Keratinocyte (primary cell): ENCODE data around the gene HAAO. TPM values are rescaled to one million over a fixed set of nuclear protein-coding genes. Genes with fewer than 3 reads are reported as not detected.

ENCODE experiments used
- DNase-seq: peaks from one replicate; pipeline ENCODE4 v3.0.0-alpha.2; 2011; ENCODE audit warnings: low read depth, missing footprints, low spot score
- FAIRE-seq: peaks from 2 replicates; lab custom pipeline; 2011; peaks lifted over from hg19 to GRCh38; lab: Jason Lieb, UNC
- H2AFZ ChIP-seq: 2 replicates; pipeline ENCODE4 v1.6.0; 2012; ENCODE audit warnings: low read length, control low read depth, inconsistent platforms; ENCODE audit not compliant: control insufficient read depth
- H3K27ac ChIP-seq: 2 replicates; pipeline ENCODE4 v1.5.1; 2011; ENCODE audit warnings: low read length; ENCODE audit not compliant: control insufficient read depth, insufficient read depth
- H3K27me3 ChIP-seq: 3 replicates; pipeline ENCODE4 v1.6.0; 2011; ENCODE audit warnings: low read length; ENCODE audit not compliant: control insufficient read depth, insufficient read depth; ENCODE audit errors: extremely low read depth
- H3K36me3 ChIP-seq, 2 experiments: 2 replicates in 1 of 2; 3 replicates in 1 of 2; pipeline ENCODE4 v1.5.1; 2011; ENCODE audit warnings: low read length in 2 of 2, mild to moderate bottlenecking in 1 of 2; ENCODE audit not compliant: control insufficient read depth in 2 of 2, insufficient read depth in 2 of 2; ENCODE audit errors: extremely low read depth in 1 of 2
- H3K4me1 ChIP-seq: 3 replicates; pipeline ENCODE4 v1.5.1; 2011; ENCODE audit warnings: low read length; ENCODE audit not compliant: control insufficient read depth, insufficient read depth; ENCODE audit errors: extremely low read depth
- H3K4me2 ChIP-seq: 3 replicates; pipeline ENCODE4 v1.6.0; 2011; ENCODE audit warnings: low read depth, low read length; ENCODE audit not compliant: control insufficient read depth, insufficient read depth; ENCODE audit errors: extremely low read depth
- H3K4me3 ChIP-seq, 3 experiments: fragments of 200-600 bp in 1 of 3; sonication (generic) in 1 of 3; 2 replicates in 2 of 3; 3 replicates in 1 of 3; pipeline ENCODE4 v1.5.1; 2011 to 2016; ENCODE audit warnings: low read length in 3 of 3, mild to moderate bottlenecking in 3 of 3, control low read depth in 2 of 3, inconsistent platforms in 1 of 3, low read depth in 1 of 3, mixed read lengths in 1 of 3, mixed run types in 1 of 3, moderate library complexity in 1 of 3; ENCODE audit not compliant: control insufficient read depth in 2 of 3, insufficient read depth in 2 of 3; ENCODE audit errors: extremely low read depth in 1 of 3
- H3K79me2 ChIP-seq: 2 replicates; pipeline ENCODE4 v1.6.0; 2012; ENCODE audit warnings: low read length; ENCODE audit not compliant: control insufficient read depth, insufficient read depth
- H3K9ac ChIP-seq: 3 replicates; pipeline ENCODE4 v1.6.0; 2011; ENCODE audit warnings: low read length; ENCODE audit not compliant: control insufficient read depth, insufficient read depth; ENCODE audit errors: extremely low read depth
- H3K9me1 ChIP-seq: 3 replicates; pipeline ENCODE4 v1.6.0; 2011; ENCODE audit warnings: low read length; ENCODE audit not compliant: control insufficient read depth, insufficient read depth; ENCODE audit errors: extremely low read depth
- H3K9me3 ChIP-seq: 2 replicates; pipeline ENCODE4 v1.5.1; 2012; ENCODE audit warnings: low read depth, low read length; ENCODE audit not compliant: control insufficient read depth
- H4K20me1 ChIP-seq: 3 replicates; pipeline ENCODE4 v1.6.0; 2011; ENCODE audit warnings: low read length; ENCODE audit not compliant: control insufficient read depth, insufficient read depth; ENCODE audit errors: extremely low read depth
- EZH2 ChIP-seq: IDR thresholded peaks from one replicate; pipeline ENCODE4 v1.6.1; 2012; ENCODE audit warnings: inconsistent platforms, mild to moderate bottlenecking, low read length, moderate library complexity
- dilution Hi-C: fragments of 300-500 bp; cut with MboI; formaldehyde crosslinking; loops from one replicate; pipeline ENCODE4 v1.7.0; 2020; ENCODE audit warnings: low sequenced_read_pairs; ENCODE audit not compliant: extremely low pct_ligation_motif_present
- polyA plus RNA-seq, 5 experiments: library from polyadenylated mRNA; depleted of rRNA in 3 of 5; stranded (reverse) in 3 of 5; stranded (forward) in 1 of 5; unstranded in 1 of 5; fragments of >200 nt; gene quantifications; 1 replicate in 1 of 5; 2 replicates in 3 of 5; 3 replicates in 1 of 5; pipeline versions ENCODE4 v1.2.1 to v1.2.3, GENCODE V29; 2011 to 2012; ENCODE audit warnings: missing spikeins in 2 of 5, low read depth in 1 of 5, low replicate concordance in 1 of 5
- TF ChIP-seq, protein P1 (sequence below), 3 experiments: IDR thresholded peaks in 1 of 3; conservative IDR thresholded peaks in 1 of 3; optimal IDR thresholded peaks in 1 of 3; 2 replicates in 2 of 3; 3 replicates in 1 of 3; pipeline versions ENCODE3 to v1.5.1; 2011; ENCODE audit warnings: low read length in 3 of 3, mild to moderate bottlenecking in 3 of 3, moderate library complexity in 2 of 3, control low read depth in 1 of 3, inconsistent platforms in 1 of 3; ENCODE audit not compliant: insufficient read depth in 2 of 3; ENCODE audit errors: extremely low read depth in 1 of 3

HAAO gene
- polyA plus RNA-seq, 1 donor (not counting 4 experiments of a cell fraction or from before 2014, with no cell fraction given), result 0.08 TPM

DNA sequence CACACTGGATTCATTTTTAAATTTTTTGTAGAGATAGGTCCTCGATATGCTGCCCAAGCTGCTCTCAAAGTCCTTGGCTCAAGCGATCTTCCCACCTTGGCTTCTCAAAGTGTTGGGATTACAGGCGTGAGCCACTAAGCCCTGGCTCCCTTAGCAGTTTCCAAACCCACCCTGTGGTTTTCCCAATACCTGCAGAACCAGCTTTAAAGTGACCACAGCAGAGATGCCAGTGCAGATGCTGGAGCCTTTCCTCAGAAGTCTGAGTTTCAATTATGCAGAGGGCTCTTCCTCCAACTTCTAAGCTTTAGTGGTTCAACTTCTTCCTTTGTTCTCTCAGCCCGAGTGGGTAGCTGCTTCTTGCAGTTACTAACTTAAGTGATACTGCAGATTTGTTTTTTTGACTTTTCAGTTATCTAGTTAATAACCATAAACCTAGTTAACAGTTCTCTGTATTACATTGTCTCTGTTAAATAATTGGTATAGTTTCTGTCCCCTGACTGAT, 8.1 kb upstream of the HAAO start:
- DNase-seq (no peak), FAIRE-seq (no peak)
- Histone ChIP-seq H3K27ac (no peak overlapping the region), H4K20me1 (no peaks in the 10 kb centered on the region), H3K9me1 (no peaks in the 10 kb centered on the region), H3K36me3 (no peaks in the 10 kb centered on the region), H3K4me3 (no peak overlapping the region), H2AFZ (no peak overlapping the region), H3K79me2 (no peaks in the 10 kb centered on the region), H3K9me3 (no peaks in the 10 kb centered on the region), H3K4me2 (no peak overlapping the region), H3K9ac (no peak overlapping the region), H3K27me3 (no peaks in the 10 kb centered on the region), H3K4me1 (peaks cover 13% of the 10 kb centered on the region)
- dilution Hi-C loops, result no loop called here
- no peak for TF ChIP-seq EZH2
- TF ChIP-seq, protein P1, sequence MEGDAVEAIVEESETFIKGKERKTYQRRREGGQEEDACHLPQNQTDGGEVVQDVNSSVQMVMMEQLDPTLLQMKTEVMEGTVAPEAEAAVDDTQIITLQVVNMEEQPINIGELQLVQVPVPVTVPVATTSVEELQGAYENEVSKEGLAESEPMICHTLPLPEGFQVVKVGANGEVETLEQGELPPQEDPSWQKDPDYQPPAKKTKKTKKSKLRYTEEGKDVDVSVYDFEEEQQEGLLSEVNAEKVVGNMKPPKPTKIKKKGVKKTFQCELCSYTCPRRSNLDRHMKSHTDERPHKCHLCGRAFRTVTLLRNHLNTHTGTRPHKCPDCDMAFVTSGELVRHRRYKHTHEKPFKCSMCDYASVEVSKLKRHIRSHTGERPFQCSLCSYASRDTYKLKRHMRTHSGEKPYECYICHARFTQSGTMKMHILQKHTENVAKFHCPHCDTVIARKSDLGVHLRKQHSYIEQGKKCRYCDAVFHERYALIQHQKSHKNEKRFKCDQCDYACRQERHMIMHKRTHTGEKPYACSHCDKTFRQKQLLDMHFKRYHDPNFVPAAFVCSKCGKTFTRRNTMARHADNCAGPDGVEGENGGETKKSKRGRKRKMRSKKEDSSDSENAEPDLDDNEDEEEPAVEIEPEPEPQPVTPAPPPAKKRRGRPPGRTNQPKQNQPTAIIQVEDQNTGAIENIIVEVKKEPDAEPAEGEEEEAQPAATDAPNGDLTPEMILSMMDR (optimal IDR thresholded peaks at IDR 0.05 in 1 of 3, IDR thresholded peaks at IDR 0.05 in 1 of 3, conservative IDR thresholded peaks at IDR 0.05 in 1 of 3; ENCODE audit: extremely low read depth in 1 of 3, insufficient read depth in 2 of 3, low read length in 3 of 3), result no peak

DNA sequence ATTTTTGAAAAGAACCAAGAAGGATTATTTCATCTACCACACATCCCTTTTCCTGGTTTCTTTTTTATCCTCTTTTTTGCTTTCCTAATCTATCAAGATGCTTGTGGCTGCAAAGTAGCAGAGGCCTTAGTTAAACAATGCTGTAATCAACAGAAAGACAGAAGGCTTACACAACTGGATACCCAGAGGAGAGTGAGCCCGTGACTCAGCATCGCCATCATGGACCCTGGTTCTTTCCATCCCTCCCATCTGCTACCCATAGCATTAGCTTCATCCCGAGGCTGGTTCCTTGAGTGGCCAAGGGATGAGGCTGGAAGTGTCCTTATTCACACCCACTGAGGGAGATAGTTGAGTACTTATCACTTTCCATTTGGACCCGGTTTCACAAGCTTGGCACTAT, 7.5 kb upstream of the HAAO start:
- H3K27me3 ChIP-seq, result no peaks in the 10 kb centered on the region
- no peak overlapping the region for H3K4me3 ChIP-seq
- no peak overlapping the region for H3K9ac ChIP-seq
- FAIRE-seq (no peak), DNase-seq (no peak)
- peaks cover 13% of the 10 kb centered on the region for H3K4me1 ChIP-seq
- dilution Hi-C loops, result no loop called here
- H3K36me3 ChIP-seq, result no peaks in the 10 kb centered on the region
- no peaks in the 10 kb centered on the region for H3K9me1 ChIP-seq
- no peaks in the 10 kb centered on the region for H4K20me1 ChIP-seq
- TF ChIP-seq, protein P1 (optimal IDR thresholded peaks at IDR 0.05 in 1 of 3, IDR thresholded peaks at IDR 0.05 in 1 of 3, conservative IDR thresholded peaks at IDR 0.05 in 1 of 3; ENCODE audit: extremely low read depth in 1 of 3, insufficient read depth in 2 of 3, low read length in 3 of 3), result no peak
- TF ChIP-seq EZH2, result no peak
- H3K79me2 ChIP-seq, result no peaks in the 10 kb centered on the region
- H2AFZ ChIP-seq, result no peak overlapping the region
- no peak overlapping the region for H3K27ac ChIP-seq
- no peak overlapping the region for H3K4me2 ChIP-seq
- H3K9me3 ChIP-seq, result no peaks in the 10 kb centered on the region
